Measurements from ENCODE around the gene ZNF503. TPM values are rescaled to one million over a fixed set of nuclear protein-coding genes. Genes with fewer than 3 reads are reported as not detected.

The ZNF503 gene
- total and polyA plus RNA-seq, 2 of the 8 experiments (the other 6 are each of a cell fraction or from before 2014, with no cell fraction given) = 0.03 to 0.13 TPM

GRCh38 chr10:75396631-75397495, 4.7 kb downstream of the ZNF503 start (continued):
- TF ChIP-seq RNF2 (IDR thresholded peaks at IDR 0.05; ENCODE audit: borderline replicate concordance, low read depth, low read length, missing control alignments, poor library complexity, severe bottlenecking) (no peak), POU5F1 (IDR thresholded peaks at IDR 0.05; ENCODE audit: low read depth, low read length) (no peak), SUZ12 (IDR thresholded peaks at IDR 0.05; ENCODE audit: low read length) (peak; percentile 71), MAX (IDR thresholded peaks at IDR 0.05) (no peak)
- TF ChIP-seq, protein P1, sequence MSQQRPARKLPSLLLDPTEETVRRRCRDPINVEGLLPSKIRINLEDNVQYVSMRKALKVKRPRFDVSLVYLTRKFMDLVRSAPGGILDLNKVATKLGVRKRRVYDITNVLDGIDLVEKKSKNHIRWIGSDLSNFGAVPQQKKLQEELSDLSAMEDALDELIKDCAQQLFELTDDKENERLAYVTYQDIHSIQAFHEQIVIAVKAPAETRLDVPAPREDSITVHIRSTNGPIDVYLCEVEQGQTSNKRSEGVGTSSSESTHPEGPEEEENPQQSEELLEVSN (IDR thresholded peaks at IDR 0.05) = no peak
